Cardiac septum (tissue), 1 donor: ENCODE data around the gene RMRP. TPM values are rescaled to one million over a fixed set of nuclear protein-coding genes. Genes with fewer than 3 reads are reported as not detected.

Experiments
- microRNA-seq: library from miRNA; unstranded; fragments of <30 nt; microRNA quantifications from one replicate; pipeline ENCODE4 v1.2.0, GENCODE V29; 2020
- total RNA-seq: library from RNA; stranded (reverse); fragmentation: NEBNext Ultra II Directional; extraction: Animal tissue kit (Norgen Biotek cat#: 25700); gene quantifications from one replicate; pipeline ENCODE4 v1.2.1, GENCODE V29; 2021
- donor health status: DM: no; HTN: no; CAD: no.

The RMRP gene
- total RNA-seq, 1 donor from 2014 or later: 10,677 TPM

Small RNA genes within 50 kb of the gene (microRNA-seq; reads per million reads assigned to microRNA genes)
- gene MIR4667: not detected

Other genes with a start within 250 kb of the RMRP start
- 44.5 TPM for gene RUSC2, start 167.9 kb downstream of the RMRP start, total RNA-seq
- 34.2 TPM for gene TESK1, start 52.8 kb downstream of the RMRP start, total RNA-seq
- 0.59 TPM for gene CD72, start 39.6 kb downstream of the RMRP start, total RNA-seq
- gene SIT1, start 7.1 kb downstream of the RMRP start, total RNA-seq: not detected
- 47.7 TPM for gene CCDC107, start 273 bp upstream of the RMRP start, total RNA-seq
- 0.48 TPM for gene ARHGEF39, start 7.2 kb upstream of the RMRP start, total RNA-seq
- gene CA9, start 15.9 kb upstream of the RMRP start, total RNA-seq: 0.48 TPM
- gene TPM2, start 31.9 kb upstream of the RMRP start, total RNA-seq: 690 TPM
- gene TLN1, start 74.2 kb upstream of the RMRP start, total RNA-seq: 291 TPM
- gene CREB3, start 74.6 kb upstream of the RMRP start, total RNA-seq: 25.0 TPM
- 98.6 TPM for gene GBA2, start 91.2 kb upstream of the RMRP start, total RNA-seq
- 40.0 TPM for gene RGP1, start 91.3 kb upstream of the RMRP start, total RNA-seq
- not detected for gene MSMP, start 96.3 kb upstream of the RMRP start, total RNA-seq
- gene NPR2, start 133.6 kb upstream of the RMRP start, total RNA-seq: 20.4 TPM
- gene SPAG8, start 154.2 kb upstream of the RMRP start, total RNA-seq: 3.5 TPM
- gene HINT2, start 157.0 kb upstream of the RMRP start, total RNA-seq: 57.6 TPM
- gene FAM221B, start 170.7 kb upstream of the RMRP start, total RNA-seq: not detected
- 22.0 TPM for gene TMEM8B, start 171.2 kb upstream of the RMRP start, total RNA-seq
- not detected for gene OR13J1, start 212.4 kb upstream of the RMRP start, total RNA-seq
- gene HRCT1, start 248.2 kb upstream of the RMRP start, total RNA-seq: 1.5 TPM